ENCODE results near the gene ESPN.
A peak's percentile ranks its signal among the peaks of the same experiment; 100 is the strongest.

ESPN gene

DNA sequence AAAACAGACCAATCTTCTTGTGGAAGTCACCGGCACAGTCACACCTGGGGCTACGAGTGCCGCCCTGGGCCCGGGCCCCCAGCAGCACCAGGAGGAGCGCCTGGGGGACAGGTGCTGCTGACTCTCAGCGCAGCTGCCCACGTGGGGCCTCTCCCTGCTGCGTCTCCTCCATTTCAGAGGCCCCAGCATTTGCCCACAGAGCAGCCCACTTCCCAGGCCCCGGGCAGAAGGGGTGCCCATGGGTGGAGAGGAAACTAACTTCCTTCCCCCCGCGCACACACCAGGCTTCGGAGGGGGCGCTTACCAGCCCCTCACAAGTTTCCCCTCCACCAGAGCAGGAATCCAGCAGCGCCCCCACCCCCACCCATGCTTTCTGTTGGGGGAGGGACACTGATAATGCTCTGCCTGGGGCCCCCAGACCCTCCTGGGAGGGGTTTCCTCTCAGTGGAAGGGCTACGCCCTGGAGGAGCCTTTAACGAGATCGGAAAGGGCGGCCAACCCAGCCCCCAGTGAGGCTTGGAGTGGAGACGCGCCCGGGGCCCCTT lies 41.0 kb downstream of the ESPN start:
- no peak for DNase-seq

DNA sequence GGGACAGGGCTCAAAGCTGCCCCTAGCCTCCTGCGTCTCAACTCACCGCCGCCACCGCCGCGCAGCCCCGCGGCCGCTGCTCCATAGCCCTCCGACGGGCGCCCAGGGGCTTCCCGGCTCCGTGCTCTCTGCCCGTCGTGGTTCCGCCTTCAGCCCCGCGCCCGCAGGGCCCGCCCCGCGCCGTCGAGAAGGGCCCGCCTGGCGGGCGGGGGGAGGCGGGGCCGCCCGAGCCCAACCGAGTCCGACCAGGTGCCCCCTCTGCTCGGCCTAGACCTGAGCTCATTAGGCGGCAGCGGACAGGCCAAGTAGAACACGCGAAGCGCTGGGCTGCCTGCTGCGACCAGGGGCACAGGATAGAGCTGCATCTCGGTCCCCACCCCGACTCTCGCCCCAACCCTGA lies 41.4 kb downstream of the ESPN start, which contains the start of gene TNFRSF25:
TSS of gene TNFRSF25 (minus strand) at position 151 of the 400 bp plus-strand sequence. CDS start at position 85, 66 bp downstream.
- DNase-seq: no peak

DNA sequence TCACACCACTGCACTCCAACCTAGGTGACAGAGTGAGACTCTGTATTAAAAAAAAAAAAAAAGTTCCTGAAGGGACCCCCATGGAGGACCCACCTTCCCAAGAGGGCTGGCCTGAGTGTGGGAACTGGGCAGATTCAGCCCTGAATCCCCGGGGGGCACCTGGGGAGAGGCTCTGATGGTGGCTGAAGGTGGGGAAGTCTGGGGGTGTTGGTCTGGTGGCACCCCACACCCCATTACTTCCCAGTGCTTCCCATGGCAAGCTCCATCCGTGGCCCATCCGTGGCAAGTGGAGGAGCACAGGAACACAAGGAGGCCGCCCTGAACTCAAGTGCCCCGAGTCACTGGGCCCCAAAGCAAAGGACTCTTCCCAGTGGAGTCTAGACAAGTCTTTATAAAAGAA lies 42.2 kb downstream of the ESPN start:
- no peak for DNase-seq

DNA sequence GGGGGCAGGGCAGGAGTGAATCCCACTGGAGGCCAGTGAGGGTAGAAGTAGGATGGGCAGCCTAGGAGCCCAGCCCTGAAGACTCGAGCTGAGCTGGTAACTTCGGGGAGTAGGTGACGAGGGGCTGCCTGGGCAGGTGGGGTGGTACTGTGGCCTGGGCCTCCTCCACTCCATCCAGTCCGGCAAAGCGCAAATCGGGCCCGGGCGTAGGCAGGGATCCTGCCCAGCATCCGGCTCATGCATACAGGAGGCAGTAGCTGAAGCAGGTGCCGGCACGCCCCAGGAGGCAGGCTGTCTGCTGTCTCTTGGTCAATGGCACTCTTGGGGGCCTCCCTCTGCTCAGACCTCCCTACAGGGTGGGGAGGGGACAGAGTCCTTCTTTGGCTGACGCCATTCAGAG lies 42.6 kb downstream of the ESPN start:
- no peak for DNase-seq

DNA sequence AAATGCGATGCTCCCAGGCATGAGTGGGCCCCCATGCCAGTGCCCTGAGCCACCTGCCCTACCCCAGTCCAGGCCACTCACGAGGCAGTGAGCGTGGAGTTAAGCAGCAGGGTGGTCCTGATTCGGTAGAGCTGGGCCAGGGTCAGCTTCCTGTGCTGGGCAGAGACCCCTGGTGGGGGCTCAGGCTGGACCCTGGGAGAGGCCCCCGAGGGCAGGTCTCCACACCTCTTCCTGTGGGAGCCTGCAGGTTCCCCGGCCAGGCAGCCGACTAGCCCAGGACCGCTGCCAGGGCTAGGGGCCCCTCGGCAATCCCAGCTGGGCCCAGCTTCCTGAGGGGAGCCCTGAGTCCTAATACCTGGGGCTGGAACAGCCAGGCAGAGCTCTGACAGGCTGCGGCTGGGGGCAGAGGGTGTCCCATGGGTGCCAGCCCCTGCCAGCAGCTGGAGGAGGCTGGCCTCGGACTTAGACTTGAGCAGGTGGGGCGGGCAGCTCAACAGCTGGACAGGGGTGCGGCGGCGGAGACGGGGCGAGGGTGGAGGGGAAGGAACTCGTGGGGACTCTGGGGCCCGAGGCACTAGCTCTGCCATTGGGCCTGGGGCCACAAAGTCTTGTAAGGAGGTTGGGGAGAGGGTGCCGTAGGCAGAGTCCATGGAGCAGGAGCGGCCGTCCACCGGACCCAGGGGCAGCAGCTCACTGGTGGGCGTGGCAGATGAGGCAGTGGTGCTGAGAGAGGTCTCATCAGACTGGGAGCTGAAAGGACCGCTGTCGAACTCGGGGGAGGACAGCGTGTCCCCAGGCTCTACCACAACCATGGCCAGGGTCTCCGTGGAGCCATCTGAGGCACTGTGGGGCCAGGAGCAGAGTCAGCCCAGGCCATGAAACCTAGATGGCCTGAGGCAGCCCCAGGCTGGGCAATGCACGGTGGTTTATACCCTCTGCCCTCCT lies 43.4 kb downstream of the ESPN start:
- no peak for DNase-seq

DNA sequence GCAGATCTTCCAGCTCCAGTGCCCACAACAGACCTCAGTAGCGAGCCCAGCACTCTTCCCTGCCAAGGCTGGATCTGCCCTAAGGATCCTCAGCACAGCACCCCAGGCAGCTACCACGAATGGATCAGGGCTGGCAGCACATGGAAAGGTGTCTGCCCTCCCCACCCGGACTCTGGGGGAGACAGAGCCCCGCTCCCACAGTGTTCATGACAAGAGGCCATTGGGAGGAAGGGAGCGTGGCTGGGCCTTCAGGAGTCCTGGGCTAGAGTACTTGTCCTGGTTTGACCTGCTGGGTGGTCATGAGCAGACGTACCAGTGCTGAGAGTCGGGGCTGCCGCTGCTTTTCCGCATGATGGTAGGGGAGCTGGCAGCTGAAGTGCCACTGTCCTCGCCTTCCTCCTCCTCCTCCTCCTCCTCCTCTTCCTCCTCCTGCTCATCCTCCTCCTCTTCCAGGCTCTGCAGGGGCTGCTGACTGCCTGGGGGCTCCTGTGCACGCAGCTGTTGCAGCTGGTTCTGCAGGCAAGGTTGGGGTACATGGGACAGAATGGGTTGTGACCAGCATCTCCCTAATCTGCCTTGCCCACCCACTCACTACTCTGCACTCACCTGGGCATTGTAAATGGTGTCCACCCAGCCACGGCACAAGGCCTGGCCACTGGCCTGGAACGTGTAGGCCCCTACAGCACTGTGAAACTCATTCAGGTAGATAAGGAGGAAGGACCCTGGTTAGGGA lies 44.3 kb downstream of the ESPN start:
- no peak for DNase-seq

DNA sequence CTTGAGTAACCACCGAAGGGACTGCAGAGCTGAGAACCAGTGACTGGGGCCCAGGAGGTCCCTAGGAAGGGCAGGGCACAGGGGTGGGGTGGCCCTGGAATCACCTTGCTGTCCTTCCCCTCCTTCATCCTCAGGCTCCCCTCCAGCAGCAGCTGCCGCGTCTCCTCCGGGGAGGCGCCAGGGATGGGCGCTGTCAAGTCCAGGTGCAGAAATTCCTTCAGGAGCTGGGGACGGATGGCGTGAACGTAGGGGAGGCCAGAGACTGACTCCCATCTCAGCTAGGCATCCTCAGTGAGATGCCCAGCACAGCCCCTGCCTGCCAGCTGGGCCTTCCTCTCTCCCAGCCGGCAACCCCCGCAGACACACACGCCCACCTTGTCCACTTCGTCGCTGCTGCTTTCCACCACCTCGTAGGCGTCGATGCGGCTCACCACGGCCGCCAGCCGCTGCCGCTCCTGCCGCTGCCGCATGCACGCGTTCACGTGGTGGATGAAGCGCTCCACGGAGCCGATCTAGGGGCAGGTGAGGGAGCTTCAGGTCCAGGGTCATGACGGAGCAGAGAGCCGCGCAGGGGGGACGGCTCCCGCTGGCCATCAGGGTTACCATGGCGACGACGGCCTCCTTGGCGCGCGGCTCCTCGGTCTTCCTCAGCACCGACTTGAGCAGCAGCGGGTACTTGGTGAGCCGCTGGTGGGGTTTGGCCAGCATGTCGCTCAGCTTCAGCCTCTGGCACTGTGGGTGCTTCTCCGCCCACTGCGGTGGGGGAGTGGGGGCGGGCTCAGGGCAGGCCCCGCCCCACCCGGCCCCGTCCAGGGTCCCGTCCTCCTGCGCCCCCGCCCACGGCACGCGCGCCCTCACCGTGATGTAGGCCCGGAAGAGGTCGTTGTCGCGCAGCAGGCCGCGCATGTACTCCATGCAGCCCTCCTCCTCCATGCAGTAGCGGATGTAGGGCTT lies 45.8 kb downstream of the ESPN start:
- no peak for DNase-seq

DNA sequence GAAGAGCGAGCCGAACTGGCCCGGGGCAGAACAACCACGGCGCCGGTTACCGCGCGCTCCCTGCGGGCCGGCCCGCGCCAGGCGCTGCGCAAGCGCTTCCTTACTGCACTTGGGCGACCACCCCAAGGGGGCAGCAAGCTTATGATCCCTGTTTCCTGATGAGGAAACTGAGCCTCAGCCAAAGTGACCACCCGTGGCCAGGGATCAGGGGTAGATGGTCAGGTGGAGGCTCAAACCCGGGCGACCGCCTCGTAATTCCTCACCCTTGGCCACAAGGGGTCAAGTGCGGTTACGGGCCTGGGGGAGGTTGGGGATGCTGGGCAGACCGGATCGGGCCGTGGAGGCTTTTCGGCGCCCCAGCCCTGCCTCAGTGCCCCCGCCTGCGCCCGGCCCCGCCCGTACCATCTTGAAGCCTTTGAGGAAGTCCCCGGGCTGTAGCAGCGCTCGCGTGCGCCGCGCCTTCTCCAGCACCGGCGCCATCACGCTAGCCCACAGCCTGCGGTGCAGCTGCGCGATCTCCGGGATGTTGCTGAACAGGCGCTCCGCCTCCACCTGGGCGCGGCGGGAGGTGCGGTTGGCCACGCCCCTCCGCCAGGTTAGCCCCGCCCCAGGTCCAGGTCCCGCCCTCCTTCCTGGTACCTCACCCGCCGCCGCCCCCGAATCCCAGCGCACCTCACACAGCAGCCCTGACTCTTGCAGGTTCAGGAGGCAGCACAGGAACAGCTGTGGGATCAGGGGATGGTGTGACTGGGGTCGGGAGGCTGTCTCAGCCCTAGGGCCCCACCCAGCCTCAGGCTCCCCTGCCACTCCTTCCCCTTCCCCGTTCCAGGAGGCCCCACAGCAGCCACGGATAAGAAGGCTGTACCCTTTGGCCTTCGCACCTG lies 46.8 kb downstream of the ESPN start:
- DNase-seq: no peak

DNA sequence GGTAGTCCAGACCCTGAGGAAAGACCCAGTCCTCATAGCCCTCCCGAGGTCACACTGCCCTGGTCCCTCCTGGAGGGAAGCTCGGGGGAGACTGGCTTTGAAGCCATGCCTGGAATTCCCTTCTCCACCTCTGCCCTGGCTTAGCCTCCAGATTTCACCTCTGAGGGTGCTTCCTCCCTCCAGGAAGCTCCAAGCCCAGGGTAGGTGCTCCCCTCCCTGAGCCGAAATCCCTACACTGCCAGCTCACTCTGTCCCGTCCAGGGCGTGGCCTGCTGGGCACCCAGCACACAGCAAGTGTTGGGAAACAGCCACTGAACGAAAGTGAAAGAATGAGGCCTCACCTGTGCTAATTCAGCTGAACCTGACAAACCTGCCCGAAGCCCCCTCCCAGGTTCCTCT lies 47.4 kb downstream of the ESPN start:
- DNase-seq: no peak

DNA sequence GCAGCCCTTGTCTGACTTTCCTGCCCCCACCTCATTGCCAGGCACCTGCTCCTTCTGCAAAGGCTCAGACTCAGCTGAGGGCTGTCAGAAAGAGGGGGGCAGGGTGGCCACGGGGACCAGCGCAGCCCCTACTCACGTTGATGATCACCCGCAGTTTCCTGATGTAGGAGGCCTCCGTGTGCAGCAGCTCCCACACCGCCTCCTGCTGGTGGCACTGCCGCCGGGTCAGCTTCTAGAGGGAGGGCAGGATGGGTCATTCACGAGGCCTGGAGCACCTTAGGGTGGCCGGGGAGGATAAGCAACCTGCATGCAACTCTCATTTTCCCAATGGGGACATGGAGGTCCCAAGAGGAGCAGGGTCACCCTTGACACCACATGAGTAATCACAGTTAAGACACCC lies 47.8 kb downstream of the ESPN start:
- DNase-seq: no peak

DNA sequence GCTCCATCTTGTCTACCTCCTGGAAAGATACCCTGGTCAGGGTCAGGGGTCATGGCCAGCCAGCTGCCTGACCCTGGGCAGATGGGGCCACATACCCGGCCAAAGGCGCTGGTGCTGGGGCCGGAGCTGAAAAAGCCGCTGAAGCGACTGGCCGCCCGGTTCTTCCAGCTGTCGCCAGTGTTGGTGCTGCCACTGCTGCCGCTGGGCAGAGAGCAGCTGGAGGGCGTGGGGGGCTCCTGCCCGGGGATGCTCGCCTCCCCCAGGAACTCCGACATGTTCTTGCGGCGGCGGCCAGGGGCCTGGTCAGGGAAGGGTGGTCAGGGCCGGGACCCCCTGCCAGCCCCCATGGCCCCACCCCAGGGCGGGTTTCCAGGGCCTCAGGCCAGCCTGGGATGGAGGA lies 48.6 kb downstream of the ESPN start:
- DNase-seq: no peak

DNA sequence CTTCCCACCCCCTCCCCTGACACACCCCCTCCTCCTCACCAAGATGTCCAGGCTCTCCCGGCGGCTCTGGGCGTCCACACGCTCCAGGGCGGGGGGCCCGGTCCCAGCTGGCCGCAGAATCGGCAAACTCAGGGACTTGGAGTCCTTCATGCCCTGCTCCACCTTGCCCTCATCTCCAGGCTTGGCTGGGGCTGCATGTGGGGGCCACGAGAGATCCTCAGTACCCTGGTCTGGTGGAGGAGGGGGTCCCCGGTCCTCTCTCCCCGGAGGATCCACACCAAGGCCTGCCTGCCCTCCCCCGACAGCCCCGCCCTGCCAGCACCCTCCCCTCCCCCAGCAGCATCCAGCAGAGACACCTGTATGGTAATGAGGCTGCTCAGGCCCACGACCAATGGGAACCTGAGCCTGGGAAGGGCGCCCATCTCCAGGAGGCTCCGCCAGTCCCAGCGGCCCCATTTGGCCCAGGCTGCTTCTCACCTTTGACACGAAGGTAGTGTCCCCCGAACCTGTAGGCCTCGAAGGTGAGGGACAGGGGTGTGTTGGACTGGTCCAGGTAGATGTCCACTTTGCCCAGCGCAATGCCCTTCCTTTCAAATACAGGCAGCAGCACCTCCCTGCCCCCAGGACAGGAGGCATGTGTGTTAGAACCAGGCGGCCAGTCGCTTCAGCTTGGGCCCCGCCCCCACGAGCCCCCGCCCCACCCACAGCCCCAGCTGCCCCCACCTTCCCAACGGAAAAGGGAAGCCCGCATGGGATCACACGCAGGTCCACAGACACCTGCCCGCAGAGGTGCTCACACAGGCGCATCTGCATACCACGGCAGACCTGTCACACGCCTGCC lies 49.6 kb downstream of the ESPN start:
- DNase-seq: no peak

DNA sequence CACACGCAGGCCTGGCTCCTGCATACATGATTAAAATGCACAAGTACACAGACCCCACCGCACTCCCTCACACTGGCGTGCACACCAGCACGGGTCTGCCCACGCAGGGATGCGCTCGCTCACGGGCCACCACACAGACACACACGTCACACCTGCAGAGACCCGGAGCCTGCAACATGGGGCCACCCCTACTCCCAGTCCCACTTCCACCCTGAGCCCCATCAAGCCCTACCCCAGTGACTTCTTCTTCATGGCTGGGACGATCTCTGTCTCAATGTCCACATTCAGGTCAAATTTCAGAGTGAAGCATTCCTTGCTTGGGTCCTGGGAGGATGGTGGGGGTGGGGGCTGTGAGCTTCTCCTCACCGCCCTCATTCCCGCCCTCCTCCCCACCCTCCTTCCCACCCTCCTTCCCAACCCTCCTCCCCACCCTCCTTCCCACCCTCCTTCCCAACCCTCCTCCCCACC lies 50.3 kb downstream of the ESPN start:
- DNase-seq: no peak

DNA sequence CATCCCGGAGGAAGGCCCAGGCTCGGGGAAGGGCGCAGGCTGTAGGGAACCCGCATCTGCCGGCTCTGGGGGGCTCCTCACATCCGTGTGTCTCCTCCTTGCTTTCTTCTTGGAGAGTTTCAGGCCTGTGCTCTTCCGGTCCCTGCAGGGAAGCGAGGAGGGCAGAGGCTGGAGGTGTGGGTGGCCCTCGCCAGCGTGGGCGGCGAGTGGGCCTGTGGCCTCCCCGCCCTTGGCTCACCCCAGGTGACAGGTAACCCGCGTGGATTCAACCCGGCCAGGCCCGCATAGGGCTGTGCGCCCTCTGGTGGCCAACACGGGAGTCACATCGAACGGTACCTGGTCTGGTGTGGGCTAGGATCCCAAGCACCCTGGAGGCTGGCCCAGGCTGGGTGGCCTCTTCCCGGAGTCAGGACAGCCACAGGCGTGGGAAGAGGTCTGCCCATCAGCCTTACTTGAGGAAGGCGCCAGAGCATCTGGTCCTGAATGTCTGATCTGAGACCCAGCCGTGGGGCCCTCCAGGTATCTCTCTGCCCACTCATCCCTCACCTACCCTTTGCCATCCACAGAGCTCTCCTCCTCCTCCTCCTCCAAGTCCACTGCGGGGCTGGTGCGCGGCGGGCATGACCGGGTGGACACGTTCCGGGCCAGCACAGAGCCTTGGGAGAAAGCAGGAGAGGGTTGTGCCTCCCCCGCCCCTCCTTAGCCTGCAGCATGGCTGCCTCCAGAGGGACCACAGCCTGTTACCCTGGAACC lies 51.0 kb downstream of the ESPN start:
- peak; percentile 50 to 79 (median 66) for DNase-seq

DNA sequence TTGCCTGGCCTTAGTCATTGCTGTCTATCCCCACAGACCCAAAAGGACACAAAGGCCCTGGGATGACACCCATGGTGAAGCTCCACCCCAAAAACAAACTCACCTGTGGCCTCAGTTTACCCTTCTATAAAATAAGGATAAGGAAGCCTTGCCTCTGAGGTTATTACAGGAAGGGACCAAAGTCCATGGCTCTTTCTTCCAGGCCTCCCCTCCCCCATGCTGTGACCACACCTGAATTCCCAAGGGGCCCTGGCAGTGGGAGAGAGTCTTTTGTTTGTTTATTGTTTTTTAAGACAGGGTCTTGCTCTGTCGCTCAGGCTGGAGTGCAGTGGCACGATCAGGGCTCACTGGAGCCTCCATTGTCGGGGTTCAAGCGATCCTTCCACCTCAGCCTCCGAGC lies 51.9 kb downstream of the ESPN start:
- DNase-seq: no peak

DNA sequence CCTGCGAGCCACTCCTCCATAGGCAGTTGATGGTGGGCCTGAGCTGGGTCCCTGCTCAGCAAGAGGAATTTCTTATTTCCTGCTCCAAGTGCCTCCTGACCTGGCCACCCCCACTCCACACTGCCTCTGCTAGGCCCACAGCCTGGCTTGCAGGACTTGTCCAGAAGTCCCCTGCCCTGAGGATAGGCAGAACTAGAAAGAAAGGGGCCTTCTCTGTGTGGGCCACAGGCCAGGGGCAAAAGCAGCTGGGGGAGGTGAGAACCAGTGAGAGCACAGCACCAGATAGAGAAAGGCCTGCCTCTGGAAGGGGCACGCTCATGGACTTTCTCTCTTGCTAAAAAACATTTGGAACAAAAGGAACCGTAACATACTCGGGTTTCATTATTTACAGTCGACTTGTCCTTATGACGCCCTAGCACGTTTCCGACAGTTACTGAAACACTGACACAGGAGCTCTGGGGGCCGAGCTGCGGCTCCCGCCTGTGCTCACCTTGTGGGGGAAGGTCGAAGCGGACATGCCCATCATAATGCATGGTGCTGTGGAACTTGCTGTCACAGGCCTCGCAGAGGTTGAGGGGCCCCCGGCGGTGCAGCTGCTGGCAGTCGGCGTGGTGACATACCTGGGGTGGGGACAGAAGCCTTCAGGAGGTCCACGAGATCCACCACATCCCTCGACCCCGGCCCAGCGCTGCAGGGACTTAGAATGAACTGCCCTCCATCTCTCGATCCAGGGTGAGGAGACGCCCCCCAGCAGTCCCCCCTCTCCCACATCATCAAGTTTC lies 52.7 kb downstream of the ESPN start:
- no peak for DNase-seq

DNA sequence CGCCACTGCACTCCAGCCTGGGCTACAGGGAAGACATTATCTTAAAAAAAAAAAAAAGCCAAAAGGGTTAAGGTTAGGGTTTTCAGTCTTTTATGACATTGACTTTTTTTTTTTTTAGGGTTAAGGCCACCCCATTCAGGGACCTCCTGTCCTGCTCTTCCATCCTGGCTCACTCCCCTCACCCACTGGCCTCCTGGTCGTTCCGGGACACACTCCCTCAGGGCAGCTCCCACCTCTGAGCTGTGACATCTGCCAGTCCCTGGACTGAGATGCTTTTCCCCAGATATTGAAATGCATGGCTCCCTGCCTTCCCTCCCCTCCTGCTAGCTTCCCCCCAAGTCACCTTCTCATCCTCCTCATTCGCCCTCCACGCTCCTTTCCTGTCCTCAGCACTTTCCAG lies 57.2 kb downstream of the ESPN start:
- no peak for DNase-seq

DNA sequence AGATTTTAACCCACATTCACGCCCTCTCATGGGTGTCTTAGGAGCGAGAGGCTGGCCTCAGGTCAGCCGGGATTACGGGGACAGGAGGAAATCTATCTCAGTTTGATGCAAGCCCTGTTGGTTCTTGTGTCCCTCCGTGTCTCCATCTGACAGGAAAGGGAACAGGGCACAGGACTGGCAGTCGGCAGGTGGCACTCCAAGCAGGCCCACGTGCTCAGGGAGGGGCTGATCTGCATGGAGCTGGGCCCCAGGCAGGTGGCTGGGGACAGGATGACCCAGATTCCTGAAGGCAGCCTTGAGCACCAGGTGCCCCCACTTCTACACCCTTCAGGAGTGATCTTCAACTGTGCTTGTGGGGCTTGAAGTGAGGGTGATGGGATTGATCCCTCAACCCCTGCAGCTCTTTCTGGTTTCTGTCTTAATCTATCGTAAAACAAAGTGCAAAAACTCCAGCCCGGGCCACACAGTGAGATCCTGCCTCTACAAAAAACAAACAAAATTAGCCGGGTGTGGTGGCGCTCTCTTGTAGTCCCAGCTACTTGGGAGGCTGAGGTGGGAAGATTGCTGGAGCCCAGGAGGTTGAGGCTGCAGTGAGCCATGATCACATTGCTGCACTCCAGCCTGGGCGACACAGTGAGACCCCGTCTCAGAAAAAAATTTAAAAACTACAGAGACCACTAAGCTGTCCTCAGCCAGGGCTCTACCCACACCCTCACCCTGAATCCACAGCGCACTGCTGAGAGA lies 58.6 kb downstream of the ESPN start:
- DNase-seq: no peak

Measured in suppressor macrophage (primary cell).